Raji (cell line): ENCODE data around the gene GDF2.

Experiments used
- POLR2A ChIP-seq: IDR thresholded peaks from 2 replicates; pipeline ENCODE4 v1.6.1; 2011; ENCODE audit warnings: low read depth, low read length, control low read depth; ENCODE audit not compliant: insufficient read depth

GDF2 gene

DNA sequence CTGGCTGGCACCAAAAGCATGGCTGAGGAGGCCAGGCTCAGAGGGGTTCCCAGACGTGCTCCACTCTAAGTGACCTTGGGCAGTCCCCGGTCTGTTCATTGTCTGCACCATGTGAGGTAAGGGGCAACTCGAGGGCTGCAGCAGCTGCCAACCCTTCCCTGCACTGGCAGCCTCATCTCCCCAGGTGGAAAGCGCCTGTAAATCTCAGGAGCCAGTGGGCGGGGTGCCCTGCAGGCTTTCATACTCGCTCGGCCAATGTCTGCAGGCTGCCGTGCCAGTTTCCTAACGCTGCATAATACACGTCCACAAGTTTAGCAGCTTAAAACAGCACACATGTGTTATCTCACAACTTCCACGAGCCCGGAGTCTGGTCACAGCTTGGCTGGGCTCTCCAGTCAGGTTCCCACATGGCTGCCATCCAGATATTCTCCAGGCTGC, 34.9 kb upstream of the GDF2 start:
- no peak for TF ChIP-seq POLR2A

DNA sequence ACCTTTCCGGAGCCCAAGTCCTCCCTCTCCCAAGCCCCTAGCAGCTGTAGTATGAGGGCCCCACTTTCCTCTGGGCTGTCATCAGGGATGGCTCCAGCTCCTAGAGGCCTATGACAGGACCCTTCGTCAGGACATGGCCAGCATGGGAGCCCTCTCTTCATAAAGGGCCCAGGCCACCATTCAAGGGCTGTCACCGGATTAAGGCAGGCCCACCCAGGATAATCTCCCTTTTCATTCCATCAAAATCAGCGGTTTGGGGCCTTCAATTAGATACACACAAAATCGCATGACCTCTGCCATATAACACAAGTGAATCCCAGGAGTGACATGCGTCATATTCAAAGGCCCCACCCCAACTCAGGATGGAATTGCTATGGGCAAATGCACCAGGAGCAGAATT, 34.4 kb upstream of the GDF2 start:
- no peak for TF ChIP-seq POLR2A

DNA sequence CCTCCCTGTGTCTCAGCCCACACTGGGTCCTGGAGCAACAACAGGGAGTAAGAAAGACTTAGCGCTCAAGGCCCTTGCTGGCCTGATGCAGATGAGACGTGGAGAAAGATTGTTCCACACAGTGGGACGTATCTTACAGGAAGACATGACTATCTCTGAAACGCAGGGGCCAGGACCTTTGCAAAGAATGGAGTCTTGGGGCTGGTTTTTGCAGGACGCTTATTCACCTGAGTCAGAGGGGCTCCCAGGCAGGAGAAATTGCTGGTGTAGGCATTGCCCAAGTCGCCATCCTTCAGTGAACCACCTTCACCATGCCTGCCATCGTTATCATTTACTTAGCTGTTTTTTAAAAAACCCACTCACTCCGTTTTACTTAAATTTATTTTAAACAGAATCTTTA, 34.0 kb upstream of the GDF2 start:
- TF ChIP-seq POLR2A, result no peak

- TF ChIP-seq POLR2A, result no peak
Measured at GRCh38 chr10:47288916-47289495, 33.2 kb upstream of the GDF2 start.

GRCh38 chr10:47289921-47290320, 32.3 kb upstream of the GDF2 start:
- TF ChIP-seq POLR2A, result no peak

GRCh38 chr10:47290338-47290737, 31.9 kb upstream of the GDF2 start:
- TF ChIP-seq POLR2A, result no peak

DNA sequence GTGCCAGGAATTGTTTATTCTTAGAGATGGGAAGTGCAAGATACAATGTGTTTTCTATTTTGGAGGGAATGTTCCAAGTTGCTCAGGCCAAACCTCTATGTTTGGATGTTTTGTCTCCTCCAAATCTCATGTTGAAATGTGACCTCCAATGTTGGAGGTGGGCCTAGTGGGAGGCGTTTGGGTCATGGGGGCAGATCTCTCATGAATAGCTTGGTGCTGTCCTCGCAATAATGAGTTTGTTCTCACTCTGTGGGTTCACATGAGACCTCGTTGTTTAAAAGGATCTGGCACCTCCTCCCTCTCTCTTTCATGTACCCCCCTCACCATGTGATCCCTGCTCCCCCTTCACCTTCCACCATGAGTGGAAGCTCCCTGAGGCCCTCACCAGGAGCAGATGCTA, 30.6 kb upstream of the GDF2 start:
- TF ChIP-seq POLR2A, result no peak

DNA sequence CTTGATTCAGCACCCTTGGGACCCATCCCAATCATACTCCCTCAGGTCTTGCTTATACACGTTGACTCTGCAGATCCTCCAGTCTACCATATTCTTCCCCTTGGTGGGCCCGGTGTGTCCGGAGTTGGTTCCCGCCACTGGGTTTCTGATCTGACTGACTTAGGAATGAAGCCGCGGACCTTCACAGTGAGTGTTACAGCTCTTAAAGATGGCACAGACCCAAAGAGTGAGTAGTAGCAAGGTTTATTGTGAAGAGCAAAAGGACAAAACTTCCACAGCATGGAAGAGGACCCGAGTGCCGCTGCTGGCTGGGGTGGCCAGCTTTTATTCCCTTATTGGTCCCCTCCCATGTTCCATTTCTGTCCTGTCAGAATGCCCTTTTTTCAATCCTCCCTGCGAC, 28.2 kb upstream of the GDF2 start:
- TF ChIP-seq POLR2A, result no peak

DNA sequence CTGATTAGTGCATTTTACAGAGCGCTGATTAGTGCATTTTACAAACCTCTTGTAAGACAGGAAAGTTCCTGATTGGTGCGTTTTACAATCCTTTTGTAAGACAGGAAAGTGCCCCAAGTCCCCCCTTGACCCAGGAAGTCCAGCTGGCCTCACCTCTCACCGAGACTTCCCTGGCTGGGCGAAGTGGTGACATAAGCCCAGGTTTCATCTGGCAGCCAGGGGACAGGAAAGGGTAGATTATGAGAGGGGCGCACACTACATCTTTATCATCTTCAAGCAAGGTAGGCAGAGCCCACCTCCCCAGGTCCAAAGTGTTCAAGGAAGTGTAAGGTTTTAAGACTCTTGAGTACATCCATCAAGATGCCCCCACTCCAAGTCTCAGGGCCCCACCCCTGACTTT, 27.8 kb upstream of the GDF2 start:
- no peak for TF ChIP-seq POLR2A

- no peak for TF ChIP-seq POLR2A
Measured at GRCh38 chr10:47295411-47295810, 26.8 kb upstream of the GDF2 start.

DNA sequence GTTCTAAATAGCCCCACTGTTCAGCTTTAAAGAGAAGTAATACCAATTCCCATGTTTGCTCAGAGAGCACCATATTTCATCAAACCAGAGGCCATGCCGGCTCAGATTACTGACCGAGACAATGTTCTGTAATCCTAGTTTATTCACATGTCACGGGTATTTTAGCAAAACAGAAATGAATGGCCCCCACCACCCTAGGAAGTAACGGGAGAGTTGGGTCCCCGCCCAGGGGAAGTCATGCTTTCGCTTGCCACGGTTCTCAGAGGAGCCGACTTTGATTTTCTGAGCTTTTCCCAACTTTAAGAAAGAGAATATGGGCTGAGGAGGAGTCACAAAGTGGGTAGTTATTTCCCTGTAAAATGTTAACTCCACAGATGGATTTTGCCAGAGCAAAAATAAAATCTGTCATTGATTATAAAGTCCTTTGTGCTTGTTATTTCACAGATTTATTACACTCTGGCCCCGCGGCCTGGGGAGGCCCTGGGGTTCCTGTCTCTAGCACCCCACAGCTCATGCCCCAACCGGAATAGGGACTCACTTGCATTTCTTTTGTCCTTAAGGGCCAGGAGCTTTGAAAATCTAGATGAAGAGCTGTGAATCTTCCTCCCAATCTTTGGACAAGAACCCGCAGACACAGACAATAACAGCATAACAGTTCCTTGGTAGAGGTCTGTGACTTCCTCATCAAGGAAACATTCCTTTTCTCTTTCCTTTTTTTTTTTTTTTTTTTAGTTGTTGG, 25.9 kb upstream of the GDF2 start:
- TF ChIP-seq POLR2A, result no peak

- TF ChIP-seq POLR2A, result no peak
Measured at GRCh38 chr10:47296941-47297340, 25.3 kb upstream of the GDF2 start.

DNA sequence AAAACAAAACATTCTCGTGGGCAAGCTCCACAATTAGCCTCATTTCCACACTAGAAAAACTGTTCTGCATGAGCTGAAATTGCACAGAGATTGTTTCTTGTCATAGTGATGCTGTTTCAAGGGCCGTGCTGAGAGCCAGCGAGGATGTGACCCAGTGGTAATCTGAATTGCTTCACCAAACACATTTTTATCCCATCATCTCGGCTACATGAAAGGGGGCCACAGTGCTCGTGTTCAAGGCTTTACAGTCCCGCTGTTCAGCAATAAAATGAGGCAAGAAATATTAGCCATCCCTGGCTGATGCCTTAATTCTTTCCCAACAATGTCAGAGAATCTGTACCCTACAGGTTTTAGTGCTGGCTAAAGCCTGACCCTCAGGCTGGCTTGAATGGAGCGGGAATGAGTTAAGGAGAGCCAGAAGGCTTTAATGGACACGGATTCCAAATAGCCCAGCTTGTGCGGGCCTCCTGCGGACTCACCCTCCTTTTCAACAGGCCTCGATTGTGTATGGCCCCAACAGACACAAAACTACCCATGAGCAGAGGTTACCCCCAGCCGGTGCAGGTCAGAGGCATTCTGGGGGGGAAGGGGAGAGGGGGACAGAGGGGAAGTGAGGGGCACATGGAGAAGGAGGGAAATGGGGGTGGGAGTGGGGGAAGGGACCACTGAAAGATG, 24.3 kb upstream of the GDF2 start:
- TF ChIP-seq POLR2A, result no peak

- TF ChIP-seq POLR2A, result no peak
Measured at GRCh38 chr10:47298715-47299114, 23.5 kb upstream of the GDF2 start.

GRCh38 chr10:47299611-47300428, 22.4 kb upstream of the GDF2 start, which contains the start of gene GDF10:
TSS of gene GDF10 (plus strand) at chr10:47300197. CDS start at chr10:47300652, 455 bp downstream.
- TF ChIP-seq POLR2A, result no peak
